Astrocyte of the cerebellum (primary cell): ENCODE results near the gene ZNF296.
A peak's percentile ranks its signal among the peaks of the same experiment; 100 is the strongest.

ENCODE experiments used
- DNase-seq: peaks from one replicate; pipeline ENCODE4 v3.0.0-alpha.2; 2011; ENCODE audit warnings: low read depth
- H3K4me3 ChIP-seq: 2 replicates; pipeline ENCODE4 v1.5.1; 2011; ENCODE audit warnings: mild to moderate bottlenecking, low read depth, low read length, moderate library complexity
- in situ Hi-C: cut with HindIII; loops from 2 replicates; pipeline ENCODE4 v1.10.0; 2017; ENCODE audit warnings: low sequenced_read_pairs
- TF ChIP-seq, protein P1 (sequence below): IDR thresholded peaks from 2 replicates; pipeline ENCODE4 v1.5.1; 2012; ENCODE audit warnings: low read length, low read depth, moderate library complexity, mild to moderate bottlenecking; ENCODE audit errors: missing control alignments

The ZNF296 gene

DNA sequence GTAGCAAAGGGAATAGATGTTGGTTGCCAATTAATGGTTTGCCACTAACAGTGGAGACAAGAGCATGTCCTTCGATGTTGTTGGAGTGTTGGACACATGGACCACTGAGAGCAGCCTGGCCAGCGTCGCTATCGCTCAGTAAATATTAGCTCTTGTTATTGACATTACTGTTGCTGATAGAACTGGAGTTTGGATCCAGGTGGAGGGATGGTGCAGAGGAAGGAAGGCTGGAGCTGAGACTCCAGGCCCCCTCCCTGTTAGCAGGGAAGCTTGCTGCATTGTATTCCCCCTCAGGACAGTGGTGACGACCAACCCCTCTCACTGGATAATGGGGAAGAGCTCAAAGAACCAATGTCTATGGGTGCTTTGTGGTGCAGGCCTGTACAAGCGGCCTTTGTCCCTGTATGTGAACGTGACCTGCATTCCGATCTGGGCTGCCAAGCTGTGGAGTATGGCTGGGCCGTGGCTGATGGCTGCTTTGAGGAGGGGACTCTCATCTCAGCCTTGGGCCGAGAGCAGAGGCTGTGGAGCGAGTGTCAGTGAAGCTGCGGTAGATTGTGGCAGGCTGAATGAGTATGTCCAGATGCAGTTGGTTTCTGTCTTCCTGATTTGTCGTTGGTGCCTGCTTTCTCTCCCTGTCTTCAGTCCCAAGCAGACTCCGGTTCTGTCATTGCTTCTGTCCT lies 30.5 kb downstream of the ZNF296 start:
- TF ChIP-seq, protein P1, sequence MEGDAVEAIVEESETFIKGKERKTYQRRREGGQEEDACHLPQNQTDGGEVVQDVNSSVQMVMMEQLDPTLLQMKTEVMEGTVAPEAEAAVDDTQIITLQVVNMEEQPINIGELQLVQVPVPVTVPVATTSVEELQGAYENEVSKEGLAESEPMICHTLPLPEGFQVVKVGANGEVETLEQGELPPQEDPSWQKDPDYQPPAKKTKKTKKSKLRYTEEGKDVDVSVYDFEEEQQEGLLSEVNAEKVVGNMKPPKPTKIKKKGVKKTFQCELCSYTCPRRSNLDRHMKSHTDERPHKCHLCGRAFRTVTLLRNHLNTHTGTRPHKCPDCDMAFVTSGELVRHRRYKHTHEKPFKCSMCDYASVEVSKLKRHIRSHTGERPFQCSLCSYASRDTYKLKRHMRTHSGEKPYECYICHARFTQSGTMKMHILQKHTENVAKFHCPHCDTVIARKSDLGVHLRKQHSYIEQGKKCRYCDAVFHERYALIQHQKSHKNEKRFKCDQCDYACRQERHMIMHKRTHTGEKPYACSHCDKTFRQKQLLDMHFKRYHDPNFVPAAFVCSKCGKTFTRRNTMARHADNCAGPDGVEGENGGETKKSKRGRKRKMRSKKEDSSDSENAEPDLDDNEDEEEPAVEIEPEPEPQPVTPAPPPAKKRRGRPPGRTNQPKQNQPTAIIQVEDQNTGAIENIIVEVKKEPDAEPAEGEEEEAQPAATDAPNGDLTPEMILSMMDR, result no peak
- in situ Hi-C loops, result no loop called here
- H3K4me3 ChIP-seq, result no peak overlapping the region
- DNase-seq, result no peak

DNA sequence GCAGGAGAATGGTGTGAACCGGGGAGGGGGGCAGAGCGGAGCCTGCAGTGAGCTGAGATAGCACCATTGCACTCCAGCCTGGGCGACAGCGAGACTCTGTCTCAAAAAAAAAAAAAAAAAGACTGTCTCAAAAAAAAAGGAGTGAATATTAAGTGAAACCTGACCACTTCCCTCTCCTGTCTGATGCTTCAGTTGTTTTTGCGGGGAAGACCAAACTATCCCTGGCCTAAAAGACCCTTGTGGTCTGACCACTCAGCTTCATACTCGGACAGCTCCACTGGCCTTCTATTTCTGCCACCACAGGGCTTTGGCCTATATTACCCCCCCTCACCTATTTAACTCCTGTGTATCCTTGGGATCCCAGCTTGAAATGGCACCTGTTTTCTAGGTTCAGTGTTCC lies 35.2 kb downstream of the ZNF296 start:
- H3K4me3 ChIP-seq, result no peak overlapping the region
- no peak for DNase-seq
- TF ChIP-seq, protein P1, result no peak
- in situ Hi-C loops, result no loop called here

DNA sequence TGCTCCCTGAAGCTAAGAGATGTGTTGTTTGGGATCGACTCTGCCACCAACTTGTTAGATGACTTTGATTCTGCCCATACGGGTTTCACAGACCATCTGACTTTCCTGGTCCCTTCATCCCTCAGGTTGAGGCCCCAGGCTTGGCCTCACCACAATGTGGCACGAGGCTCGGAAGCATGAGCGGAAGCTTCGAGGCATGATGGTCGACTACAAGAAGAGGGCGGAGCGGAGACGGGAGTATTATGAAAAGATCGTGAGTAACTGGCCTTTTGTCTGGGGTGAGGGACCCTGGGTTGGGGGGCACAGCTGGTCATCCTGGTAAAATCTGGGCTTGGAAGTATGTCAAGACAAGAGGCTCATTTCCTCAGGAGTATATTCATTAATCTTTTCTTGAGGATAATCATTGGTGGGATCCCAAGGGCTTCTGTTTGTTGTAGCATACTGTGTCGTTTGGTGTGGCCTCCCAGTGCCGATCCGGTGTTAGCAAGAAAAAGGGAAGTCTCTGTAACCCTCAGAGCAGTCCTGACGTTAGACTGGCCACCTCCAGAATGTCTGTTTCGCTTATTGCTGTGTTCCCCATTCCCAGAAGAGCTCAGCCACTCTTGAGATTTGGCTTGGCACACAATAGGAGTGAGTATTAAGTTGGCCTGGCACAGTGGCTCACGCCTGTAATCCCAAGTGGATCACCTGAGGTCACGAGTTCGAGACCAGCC lies 36.1 kb downstream of the ZNF296 start:
- TF ChIP-seq, protein P1, result no peak
- H3K4me3 ChIP-seq, result peak overlapping the region; percentile 80
- DNase-seq, result no peak
- in situ Hi-C loops, result no loop called here

DNA sequence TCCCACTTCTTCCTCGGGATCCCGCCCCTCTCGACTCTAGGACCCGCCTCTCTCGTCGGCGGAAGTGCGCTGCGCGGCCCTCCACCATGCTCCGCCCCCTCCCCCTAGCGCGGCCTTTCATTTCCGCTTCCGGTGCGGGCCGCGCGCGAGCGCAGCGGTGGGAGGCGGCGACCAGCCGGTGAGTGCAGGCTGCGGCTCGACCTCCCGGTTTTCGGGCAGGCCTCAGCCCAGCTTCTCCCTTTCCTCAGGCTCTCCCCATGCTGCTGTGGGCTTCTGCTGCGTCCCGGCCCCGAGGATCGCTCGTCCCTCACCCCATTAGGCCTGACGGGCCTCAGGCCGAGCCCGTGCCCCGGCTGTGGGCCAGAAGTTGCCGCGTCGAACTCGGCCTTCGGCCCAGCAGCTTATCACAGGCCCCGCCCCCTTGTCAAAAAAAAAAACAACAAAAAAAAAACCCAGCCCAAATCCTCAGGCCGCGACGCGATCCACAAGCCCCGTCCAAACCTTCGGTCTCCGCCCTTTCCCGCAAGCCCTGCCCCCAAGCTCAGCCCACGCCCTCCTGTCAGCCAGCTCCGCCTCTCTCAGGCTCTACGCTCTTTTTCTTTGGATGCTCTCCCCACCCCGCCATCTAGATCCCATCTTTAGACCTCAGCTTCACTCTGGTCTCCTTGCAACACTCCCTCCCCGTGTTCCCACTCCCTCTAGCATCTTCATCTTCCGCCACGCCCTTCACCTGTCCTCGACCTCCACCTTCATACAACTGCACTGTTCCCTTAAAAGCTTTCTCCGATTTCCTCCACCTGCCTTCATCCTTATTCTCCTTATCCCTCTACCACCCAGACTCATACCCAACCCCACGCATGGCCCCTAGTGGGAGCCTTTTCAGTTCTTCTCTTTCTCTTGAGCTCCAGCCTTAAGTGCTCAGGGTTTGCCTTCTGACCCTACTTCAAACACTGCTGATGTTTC lies 37.1 kb downstream of the ZNF296 start, which contains the start of gene CLASRP:
TSS of gene CLASRP (plus strand) at position 115 of the 963 bp plus-strand sequence. CDS start 1,168 bp downstream, outside the sequence.
- in situ Hi-C loops, result no loop called here
- peak within 1 kb of the TSS; percentile 80 for H3K4me3 ChIP-seq
- TF ChIP-seq, protein P1, result no peak
- peak; percentile 63 for DNase-seq

DNA sequence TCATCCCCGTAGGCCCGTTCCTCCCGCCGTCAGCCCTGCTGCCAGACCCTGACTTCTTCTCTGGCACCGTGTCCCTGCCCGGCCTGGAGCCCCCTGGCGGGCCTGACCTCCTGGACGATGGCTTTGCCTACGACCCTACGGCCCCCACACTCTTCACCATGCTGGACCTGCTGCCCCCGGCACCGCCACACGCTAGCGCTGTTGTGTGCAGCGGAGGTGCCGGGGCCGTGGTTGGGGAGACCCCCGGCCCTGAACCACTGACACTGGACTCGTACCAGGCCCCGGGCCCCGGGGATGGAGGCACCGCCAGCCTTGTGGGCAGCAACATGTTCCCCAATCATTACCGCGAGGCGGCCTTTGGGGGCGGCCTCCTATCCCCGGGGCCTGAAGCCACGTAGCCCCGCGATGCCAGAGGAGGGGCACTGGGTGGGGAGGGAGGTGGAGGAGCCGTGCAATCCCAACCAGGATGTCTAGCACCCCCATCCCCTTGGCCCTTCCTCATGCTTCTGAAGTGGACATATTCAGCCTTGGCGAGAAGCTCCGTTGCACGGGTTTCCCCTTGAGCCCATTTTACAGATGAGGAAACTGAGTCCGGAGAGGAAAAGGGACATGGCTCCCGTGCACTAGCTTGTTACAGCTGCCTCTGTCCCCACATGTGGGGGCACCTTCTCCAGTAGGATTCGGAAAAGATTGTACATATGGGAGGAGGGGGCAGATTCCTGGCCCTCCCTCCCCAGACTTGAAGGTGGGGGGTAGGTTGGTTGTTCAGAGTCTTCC lies 38.7 kb downstream of the ZNF296 start:
- in situ Hi-C loops, result no loop called here

More for the DNA sequence above, 38.7 kb downstream of the ZNF296 start:
- TF ChIP-seq, protein P1, result no peak
- H3K4me3 ChIP-seq, result no peak overlapping the region
- DNase-seq, result no peak
